ENCODE measurements around the gene PCBD2.
"Not testable (repeated sequence)": the region's sequence is repeated elsewhere in the genome, so short reads cannot be mapped to it uniquely, and the experiment has no call there.

Gene PCBD2

DNA sequence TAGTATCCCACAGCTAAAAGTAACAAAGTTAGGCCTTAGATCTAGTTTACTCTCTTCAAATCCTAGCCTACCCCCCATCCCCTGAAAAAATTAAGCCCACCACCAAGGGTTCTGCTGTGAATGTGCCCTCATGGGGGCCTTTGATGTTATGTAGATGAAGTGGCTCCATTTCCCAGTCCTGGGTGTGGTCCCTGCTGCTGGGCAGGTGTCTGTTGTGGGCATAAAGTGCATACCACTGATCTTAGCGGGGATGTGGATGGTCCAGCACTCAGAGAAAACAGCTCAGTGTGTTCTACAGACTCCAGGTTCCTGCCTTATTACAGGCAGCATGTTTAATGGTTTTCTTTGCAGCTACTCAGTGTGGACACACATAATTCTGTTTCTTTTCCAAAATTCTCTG is 1.9 kb downstream of the PCBD2 start:
- no peak for DNase-seq (ENCODE audit: low read depth)

DNA sequence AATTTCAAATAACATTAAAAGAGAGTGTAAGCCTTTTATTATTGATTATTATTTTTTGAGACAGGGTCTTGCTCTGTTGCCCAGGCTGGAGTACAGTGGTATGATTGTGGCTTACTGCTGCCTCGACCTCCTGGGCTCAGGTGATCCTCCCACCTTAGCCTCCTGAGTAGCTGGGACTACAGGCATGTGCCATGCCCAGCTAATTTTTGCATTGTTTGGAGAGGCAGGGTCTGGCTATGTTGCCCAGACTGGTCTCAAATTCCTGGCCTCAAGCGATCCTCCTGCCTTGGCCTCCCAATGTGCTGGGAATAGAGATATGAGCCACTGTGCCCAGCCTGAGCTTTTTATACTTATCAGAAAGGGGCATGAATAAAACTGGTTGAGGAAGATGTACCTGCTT is 5.8 kb downstream of the PCBD2 start:
- not testable (repeated sequence) for DNase-seq (ENCODE audit: low read depth)

GRCh38 chr5:134911285-134912206 is 6.6 kb downstream of the PCBD2 start:
- DNase-seq (ENCODE audit: low read depth): no peak

GRCh38 chr5:134913254-134913653 is 8.3 kb downstream of the PCBD2 start:
- DNase-seq (ENCODE audit: low read depth): no peak

DNA sequence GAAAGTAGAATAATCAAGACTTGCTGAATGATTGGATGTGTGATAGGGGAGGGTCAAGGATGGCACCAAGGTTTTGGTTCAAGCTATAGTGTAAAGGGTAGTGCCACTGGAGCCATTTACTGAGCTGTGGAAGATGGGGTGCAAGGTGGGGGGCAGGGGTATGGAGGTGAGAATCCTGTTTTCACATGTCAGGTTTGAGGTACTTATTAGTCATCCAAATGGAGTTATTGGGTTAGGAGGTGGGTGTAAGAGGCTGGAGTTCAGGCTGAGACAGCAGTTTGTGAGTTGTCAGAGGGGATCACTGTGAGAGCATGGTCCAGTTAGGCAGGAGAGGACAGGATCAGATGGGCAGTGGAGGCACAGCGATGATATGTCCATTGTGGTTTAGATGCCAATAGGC is 8.9 kb downstream of the PCBD2 start:
- no peak for DNase-seq (ENCODE audit: low read depth)

DNA sequence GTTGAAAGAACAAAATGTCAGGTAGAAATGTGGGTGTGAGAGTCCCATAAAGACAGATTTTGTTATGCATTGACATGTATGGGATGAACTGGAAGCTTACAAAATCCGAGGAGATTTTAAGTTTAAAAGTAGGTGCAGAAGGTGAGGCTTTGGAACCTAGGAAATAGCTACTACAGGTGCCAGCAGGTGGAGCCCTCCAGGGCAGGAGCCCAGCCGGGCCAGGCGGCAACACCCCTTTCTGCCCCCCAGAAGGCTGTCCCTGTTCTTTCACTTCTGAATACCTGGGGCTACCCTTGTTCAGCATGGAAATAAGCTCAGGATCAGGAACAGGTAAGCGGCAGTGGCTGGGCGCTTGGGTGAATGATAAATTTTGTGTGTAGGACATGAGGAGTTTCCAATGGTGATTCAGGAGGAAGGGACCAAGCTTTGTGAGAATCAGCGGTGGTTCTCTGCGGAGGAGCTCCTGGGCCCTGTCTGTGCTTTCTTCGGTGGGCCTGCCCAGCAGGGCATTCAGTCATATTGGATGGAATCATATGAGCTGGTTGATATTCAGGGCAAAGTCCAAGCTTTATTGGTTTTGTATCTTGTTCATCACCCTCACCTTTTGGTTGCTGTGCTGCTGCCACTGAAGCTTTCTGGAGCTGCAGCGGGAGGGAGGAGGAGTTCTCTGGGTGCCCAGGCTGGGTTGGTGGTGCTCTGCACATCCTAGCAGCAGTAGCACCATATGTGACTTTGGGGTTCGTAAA is 12.3 kb downstream of the PCBD2 start:
- no peak for DNase-seq (ENCODE audit: low read depth)

DNA sequence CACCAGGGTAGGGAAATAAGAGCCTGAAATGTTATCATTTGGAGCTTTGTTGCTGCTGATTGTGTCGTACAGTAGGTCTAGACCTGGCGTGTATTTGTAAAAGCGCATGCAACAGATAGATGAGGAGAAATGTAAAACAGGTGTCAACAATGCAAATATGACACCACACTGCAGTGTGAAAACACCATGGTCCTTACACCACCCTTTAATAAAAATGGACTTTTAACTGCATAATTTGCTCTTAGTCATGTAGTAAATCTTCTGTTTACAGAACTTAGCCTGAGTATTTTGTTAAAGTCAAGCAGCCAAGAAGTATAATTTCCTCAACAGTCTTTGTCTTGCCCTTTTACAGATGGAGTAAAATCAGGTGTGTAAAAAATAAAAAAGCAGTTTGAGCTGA is 13.9 kb downstream of the PCBD2 start:
- DNase-seq (ENCODE audit: low read depth): no peak

DNA sequence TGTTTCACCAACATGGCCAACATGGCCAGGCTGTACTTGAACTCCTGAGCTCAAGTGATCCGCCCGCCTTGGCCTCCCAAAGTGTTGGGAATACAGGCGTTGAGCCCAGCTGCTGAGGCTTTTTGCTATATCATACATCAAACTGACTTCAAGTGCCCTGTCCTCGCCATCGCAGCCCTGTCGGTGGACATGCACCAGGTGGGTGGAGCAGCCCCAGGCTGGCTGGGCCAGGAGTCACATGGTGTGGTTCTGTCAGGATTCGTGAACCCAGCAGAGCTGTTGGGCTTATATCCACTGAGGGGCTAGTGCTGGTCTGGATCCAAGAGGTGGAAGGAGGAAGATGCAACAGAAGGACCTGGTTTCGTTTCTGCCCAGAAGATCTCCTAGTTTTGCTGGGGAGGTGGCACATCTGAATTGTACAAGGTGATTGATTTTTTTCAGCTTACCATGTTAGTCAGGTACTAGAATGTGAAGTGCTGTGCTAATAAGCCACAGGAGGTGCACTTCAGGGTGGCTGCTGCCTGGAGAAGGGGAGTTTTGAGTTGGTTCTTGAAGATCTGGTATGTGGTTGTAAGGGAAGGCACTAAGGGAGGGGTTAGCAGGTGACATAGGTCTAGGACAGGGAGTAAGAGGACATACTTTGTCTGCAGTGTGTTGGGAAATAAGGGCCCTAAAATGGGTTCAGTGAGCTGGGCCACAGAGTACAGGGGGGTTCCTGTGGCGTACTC is 16.1 kb downstream of the PCBD2 start:
- DNase-seq (ENCODE audit: low read depth): no peak

GRCh38 chr5:134932508-134932907 is 27.6 kb downstream of the PCBD2 start:
- no peak for DNase-seq (ENCODE audit: low read depth)

DNA sequence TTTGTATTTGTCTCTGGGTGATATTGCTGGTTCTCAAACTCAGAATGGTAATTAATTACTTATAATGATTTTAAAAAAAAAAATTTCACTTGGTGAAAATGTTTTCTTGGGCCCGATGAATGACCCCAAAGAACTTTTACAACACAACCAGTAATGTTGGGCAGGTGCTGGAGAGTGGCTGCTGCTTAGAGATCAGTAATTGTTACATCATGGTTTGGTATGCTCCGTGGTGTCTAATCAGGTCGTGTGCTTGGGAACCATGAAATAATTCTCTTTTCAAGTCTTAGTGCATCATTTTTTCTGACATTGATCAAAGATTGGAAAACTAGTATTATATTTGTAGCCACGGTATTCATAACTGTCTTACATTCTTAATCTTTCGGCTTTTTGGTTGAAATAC is 29.3 kb downstream of the PCBD2 start:
- DNase-seq (ENCODE audit: low read depth): no peak

DNA sequence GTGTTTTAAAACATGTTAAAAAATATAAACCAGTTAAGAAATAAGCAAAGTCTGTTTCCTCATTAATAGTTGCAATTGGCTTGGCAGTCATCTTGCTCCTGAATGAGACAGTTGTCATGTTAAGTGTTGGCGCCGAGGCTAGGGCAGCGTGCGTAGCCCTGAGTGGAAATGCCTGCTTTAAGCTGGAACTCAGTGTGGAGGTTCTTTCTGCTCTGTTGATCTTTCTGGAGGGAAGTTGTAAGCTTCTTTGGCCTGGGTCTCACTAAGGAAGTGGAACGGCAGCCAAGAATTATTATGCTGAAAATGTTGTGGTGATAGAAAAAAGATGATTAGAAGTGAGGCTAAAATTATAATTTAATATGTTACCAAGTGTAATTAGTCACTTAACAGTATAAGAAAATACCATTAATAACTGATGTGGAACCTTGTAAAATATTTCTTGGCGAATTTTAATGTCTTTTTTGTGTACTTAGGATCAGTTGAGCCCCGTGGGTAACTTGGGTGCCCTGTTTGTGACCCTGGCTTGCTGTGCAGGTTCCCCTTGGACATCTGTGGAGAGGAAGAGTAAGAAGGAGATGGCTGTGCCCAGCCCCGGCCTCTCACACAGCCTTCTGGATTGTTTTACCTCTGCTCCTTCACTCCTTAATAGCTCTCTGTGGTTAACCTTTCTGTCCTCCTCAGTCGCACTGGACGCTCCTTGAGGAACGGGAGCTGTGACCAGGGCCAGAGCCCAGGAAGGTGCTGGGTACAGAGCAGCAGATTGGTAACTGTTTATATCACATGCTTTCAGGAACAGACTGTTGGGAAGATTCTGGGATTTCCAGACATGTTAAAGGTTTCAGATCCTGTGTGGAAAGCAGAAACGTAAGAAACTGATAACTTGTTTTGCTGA is 31.0 kb downstream of the PCBD2 start:
- DNase-seq (ENCODE audit: low read depth): no peak

DNA sequence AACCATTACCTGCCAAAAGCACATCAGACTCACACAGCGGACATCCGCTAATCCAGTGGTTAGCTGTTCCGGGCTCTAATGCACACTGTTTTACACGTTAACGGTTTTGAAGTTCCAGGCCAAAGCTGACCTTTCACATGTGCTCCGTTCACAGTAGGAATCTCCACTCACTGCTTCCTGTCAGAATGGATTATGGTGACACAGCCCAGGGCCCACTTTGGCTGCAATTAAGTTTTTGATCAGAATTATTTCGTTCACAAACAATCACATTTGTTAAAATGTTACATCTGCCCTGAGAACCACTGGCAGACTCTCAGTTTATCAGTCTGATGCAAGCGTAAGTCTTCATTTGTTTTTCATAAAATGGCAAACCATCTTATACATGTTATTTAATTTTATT is 32.6 kb downstream of the PCBD2 start:
- no peak for DNase-seq (ENCODE audit: low read depth)

- no peak for DNase-seq (ENCODE audit: low read depth)
Measured at GRCh38 chr5:134938030-134938429, 33.1 kb downstream of the PCBD2 start.

DNA sequence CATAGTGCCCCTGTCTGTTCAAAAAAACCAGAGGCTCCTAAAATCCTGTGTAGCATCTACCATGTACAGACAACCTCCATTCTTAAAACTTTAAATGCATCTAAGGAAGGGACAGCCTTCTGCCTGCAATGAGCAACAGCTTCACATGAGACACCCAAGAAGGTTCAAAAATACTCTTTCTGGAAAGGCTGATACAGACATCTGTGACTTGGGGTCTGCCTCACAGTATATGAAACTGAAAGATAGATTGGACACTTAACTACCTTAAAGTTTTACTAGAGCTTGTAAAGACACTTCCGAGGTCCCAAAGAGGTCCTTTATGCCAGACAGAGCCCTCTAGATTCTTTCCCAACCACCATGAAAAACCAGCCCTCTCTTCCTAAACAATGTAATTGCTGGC is 34.6 kb downstream of the PCBD2 start:
- no peak for DNase-seq (ENCODE audit: low read depth)

- no peak for DNase-seq (ENCODE audit: low read depth)
Measured at GRCh38 chr5:134943547-134943946, 38.6 kb downstream of the PCBD2 start.

DNA sequence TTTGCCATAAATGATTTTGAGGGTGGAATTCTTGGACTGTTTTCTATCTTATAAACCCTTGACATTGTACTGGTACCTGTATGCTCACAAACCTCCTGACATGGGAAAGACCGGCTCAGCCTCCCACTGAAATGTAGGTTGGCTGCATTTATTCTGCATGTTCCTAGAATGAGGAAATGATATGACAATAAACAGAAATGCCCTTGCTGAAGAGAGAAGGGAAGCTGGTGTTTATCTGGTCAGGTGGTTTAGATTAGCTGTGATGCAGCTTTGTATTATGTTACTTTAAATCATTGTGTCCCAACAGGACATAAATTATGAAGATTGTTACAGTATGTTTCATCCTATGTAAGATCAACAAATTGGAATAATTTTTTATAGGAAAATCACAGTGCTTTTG is 39.7 kb downstream of the PCBD2 start:
- no peak for DNase-seq (ENCODE audit: low read depth)

- DNase-seq (ENCODE audit: low read depth): no peak
Measured at GRCh38 chr5:134945041-134945440, 40.1 kb downstream of the PCBD2 start.

GRCh38 chr5:134948911-134949310 is 44.0 kb downstream of the PCBD2 start:
- no peak for DNase-seq (ENCODE audit: low read depth)

DNA sequence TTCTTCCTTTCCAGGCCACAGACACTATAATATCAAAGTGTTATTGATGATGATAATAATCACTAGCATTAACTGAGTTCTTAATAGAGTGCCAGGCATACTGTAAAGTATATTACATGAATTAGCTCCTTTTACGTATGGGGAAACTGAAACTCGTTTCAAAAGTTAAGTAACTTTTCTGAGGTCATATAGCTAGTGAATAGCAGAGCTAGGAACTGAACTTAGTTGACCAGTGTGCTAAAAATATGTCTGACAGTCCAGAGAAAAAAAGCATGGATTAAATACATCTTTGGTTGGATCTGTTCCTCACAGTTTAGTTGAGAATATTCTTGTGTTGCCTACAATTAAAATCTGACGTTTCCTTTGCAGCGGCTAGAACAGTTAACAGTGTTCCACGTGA is 44.4 kb downstream of the PCBD2 start:
- no peak for DNase-seq (ENCODE audit: low read depth)

DNA sequence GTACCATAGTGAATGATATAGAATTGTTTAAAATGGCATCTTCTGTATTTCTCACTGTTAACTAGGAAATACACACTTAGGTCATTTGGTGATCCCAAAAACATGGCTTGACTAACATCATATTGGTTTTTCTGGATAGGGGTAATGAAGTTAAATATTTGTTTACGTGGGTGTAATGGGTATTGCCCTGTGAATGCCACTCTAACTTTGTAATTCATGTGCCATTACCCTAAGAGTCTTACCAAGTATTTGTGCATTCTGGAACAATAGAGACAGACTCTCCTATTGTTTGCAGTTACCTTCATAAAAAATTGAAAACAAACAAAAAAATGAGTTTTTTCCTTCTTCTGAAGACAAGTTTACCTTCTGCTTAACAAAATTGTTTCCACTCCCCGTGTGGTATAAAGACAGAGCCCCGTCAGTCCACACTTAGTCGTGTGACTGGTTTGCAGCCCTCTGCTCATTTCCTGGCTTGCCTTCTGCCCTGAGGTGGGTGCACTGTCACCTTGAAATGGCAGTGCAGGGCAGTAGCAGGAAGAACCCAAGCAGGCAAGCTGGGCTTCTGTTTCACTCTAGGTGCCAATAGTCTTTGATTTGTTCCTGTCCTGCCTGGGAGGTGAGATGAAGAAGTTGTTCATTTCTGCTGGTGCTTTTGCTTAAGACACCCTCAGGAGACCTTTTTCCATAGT is 53.1 kb downstream of the PCBD2 start:
- no peak for DNase-seq (ENCODE audit: low read depth)

GRCh38 chr5:134958755-134959154 is 53.8 kb downstream of the PCBD2 start:
- DNase-seq (ENCODE audit: low read depth): no peak
